ENCODE results near the gene MLLT10.

- TF ChIP-seq CTCF (IDR thresholded peaks at IDR 0.05) (no peak), POLR2A (IDR thresholded peaks at IDR 0.05) (no peak)
Measured at GRCh38 chr10:21699575-21699974, 165.5 kb downstream of the MLLT10 start.

Data from adrenal gland (tissue), 5 donors.